Neuron (in vitro differentiated cells): ENCODE measurements around the gene SRPX.

Source experiments
- H2AFZ ChIP-seq: one replicate; pipeline ENCODE4 v1.6.1; 2013; ENCODE audit warnings: low read depth, mild to moderate bottlenecking, inconsistent platforms, low read length, moderate library complexity
- H3K27me3 ChIP-seq: one replicate; pipeline ENCODE4 v1.6.1; 2013; ENCODE audit warnings: low read length; ENCODE audit not compliant: insufficient read depth
- H3K36me3 ChIP-seq: one replicate; pipeline ENCODE4 v1.6.1; 2013; ENCODE audit warnings: low read length; ENCODE audit not compliant: insufficient read depth
- H3K4me1 ChIP-seq: one replicate; pipeline ENCODE4 v1.6.1; 2013; ENCODE audit warnings: low read length; ENCODE audit not compliant: insufficient read depth
- H3K4me3 ChIP-seq: 2 replicates; pipeline ENCODE4 v1.5.1; 2013; ENCODE audit warnings: mild to moderate bottlenecking, low read length, moderate library complexity
- H3K9me3 ChIP-seq: one replicate; pipeline ENCODE4 v1.6.1; 2013; ENCODE audit warnings: low read length

The SRPX gene

DNA sequence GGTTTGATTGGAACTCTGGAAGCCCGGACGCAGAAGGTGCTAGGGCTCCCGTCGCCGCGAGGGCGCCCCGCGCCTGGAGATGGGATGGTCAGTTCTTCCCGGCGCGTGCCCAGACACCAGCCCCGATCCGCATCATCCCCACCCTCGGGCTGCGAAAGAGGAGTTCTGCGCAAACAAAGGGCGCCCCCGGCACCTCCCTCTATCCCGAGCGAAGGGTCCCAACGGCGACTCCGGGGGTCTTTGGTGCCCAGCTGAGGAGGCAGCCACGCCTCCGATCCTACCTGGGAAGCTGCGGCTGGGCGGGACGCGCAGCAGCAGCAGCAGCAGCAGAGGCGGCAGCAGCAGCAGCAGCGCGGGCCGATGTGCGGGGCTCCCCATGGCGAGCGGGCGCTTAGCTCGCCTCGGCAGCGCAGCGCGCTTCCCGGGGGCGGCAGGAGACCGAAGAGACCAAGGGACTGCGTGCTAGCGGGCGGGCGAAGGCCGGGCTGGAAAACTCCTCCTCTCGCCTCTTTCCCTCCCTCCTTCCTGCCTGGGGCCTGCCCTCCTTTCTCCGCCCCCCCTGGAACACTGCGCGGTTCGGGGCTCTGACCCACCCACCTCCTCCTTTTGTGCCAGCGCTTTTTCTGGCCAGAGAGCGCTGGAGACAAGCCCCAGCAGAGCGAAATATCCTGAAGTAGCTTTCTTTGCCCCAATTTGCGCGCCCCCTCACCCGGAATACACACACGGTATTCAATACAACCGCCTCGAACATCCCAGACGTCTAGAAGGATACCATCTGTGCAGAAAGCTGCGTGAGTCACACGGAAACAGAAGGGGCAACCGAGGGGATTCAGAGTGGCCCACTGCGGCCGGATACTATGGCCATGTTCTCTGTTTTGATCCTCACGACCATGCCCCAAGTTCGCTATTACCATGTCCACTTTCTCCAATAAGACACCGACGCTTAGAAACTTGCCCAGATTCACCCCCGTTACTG lies at the start of gene SRPX:
Gene SRPX, minus strand, starts transcription at position 457 of the 976 bp plus-strand sequence. Its CDS starts 79 bp downstream, at position 378.
- Histone ChIP-seq H3K9me3 (no peaks in the 10 kb centered on the region), H3K36me3 (no peaks in the 10 kb centered on the region), H3K27me3 (peaks cover 21% of the 10 kb centered on the region), H3K4me3 (peak within 1 kb of the TSS; percentile 47), H2AFZ (peak within 1 kb of the TSS; percentile 73), H3K4me1 (peaks cover 6% of the 10 kb centered on the region)

DNA sequence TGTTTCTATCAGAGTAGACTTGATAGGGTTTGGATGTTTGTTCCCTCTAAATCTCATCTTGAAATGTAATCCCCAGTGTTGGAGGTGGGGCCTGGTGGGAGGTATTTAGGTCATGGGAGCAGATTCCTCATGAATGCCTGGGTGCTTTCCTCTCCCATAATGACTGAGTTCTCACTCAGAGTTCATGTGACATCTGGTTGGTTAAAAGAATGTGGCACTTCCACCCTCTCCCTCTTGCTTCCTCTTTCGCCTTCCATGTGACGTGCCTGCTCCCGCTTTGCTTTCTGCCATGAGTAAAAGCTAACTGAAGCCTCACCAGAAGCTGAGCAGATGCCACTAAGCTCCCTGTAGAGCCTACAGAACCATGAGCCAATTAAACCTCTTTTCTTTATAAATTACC lies 47.3 kb upstream of the SRPX start:
- Histone ChIP-seq H3K36me3 (no peaks in the 10 kb centered on the region), H3K4me1 (no peaks in the 10 kb centered on the region), H3K4me3 (no peak overlapping the region), H3K27me3 (no peaks in the 10 kb centered on the region), H3K9me3 (no peaks in the 10 kb centered on the region), H2AFZ (no peak overlapping the region)

- H3K4me3 ChIP-seq: no peak overlapping the region
- H3K27me3 ChIP-seq: no peaks in the 10 kb centered on the region
- no peaks in the 10 kb centered on the region for H3K4me1 ChIP-seq
- H3K9me3 ChIP-seq: no peaks in the 10 kb centered on the region
- H2AFZ ChIP-seq: no peak overlapping the region
- no peaks in the 10 kb centered on the region for H3K36me3 ChIP-seq
These were observed 42.3 kb upstream of the SRPX start for GRCh38 chrX:38262715-38263620.

- Histone ChIP-seq H3K4me1 (no peaks in the 10 kb centered on the region), H2AFZ (no peak overlapping the region), H3K36me3 (no peaks in the 10 kb centered on the region), H3K4me3 (no peak overlapping the region), H3K9me3 (no peaks in the 10 kb centered on the region), H3K27me3 (peaks cover 2% of the 10 kb centered on the region)
These were observed 39.6 kb upstream of the SRPX start for GRCh38 chrX:38260231-38260630.

DNA sequence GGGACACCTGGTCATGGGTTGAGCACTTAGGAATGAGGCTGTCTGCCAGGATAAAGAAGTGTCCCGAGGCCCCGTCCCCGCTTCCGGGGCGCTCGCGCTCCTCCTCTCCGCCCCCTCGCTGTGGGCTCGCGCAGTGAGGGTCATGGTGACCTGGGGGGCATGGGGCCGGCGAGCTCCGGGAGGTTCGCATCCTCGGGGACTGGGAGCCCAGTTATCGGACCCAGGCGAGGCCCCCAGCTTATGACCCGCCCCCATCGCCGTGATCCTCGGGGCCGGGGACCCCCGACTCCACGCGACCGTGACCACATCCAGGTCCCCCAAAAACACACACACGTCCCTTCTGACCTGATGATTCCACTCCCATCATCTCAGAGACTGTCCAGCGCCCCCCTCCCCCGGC lies 35.3 kb upstream of the SRPX start:
- Histone ChIP-seq H3K4me1 (no peaks in the 10 kb centered on the region), H3K9me3 (no peaks in the 10 kb centered on the region), H3K4me3 (no peak overlapping the region), H2AFZ (no peak overlapping the region), H3K27me3 (peaks cover 2% of the 10 kb centered on the region), H3K36me3 (no peaks in the 10 kb centered on the region)

DNA sequence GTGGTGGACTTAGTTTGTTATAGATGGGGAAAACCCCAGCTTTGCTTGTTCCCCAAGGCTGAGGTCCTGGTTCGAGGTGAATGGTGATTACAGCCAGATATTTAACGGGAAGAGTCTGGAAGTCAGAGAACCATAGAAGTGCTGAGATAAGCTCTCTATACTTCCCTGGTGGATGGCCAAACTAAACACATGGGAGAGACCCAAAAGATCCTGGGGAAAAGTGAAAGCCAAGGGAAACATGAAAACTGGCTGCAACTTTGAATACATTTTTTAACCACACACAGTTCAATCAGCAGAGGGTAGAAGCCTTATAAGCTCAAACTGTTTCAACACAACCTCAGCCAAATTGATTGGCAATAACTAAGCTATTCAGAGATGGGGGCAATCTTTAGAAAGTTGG lies 29.3 kb upstream of the SRPX start:
- no peaks in the 10 kb centered on the region for H3K9me3 ChIP-seq
- H3K4me1 ChIP-seq: no peaks in the 10 kb centered on the region
- no peak overlapping the region for H2AFZ ChIP-seq
- H3K27me3 ChIP-seq: peaks cover 2% of the 10 kb centered on the region
- no peak overlapping the region for H3K4me3 ChIP-seq
- H3K36me3 ChIP-seq: no peaks in the 10 kb centered on the region

DNA sequence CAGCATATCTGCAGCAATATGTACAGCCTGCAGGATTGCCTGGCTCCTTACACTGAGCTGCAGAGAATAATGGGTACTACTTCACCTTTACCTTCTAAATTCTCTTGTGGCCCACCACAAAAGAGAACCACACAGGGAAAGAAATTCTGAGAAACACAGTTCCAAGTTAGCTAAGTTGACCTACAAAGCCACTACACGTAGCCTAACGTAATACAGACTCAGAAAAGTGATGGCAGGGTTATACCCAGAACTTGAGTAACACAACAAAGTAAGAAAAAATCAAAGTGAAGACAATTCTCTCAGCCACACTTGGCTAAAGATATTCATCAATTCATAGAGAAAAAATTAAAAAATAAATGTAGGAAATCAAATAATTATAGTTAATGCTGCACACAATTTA lies 26.4 kb upstream of the SRPX start:
- Histone ChIP-seq H3K36me3 (no peaks in the 10 kb centered on the region), H3K4me3 (no peak overlapping the region), H2AFZ (no peak overlapping the region), H3K27me3 (peaks cover 2% of the 10 kb centered on the region), H3K4me1 (no peaks in the 10 kb centered on the region), H3K9me3 (no peaks in the 10 kb centered on the region)

DNA sequence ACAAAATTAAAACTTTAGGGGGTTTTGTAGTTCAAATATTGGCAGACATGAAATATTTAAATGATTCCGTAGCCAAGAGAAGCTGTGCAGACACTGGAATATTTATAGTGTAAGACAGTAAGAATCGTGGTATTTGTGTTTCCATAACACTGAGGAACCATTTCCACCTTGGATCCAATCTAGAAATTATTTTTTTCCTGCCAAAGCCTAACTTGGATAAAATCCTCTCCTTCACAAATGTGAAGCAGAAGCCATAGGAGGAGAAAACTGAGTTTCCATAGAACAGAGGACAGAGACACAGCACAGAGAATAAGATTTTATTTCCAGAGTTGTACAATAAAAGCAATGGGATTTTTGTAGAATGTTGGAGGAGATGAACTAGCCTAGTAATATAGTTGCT lies 19.9 kb upstream of the SRPX start:
- no peak overlapping the region for H2AFZ ChIP-seq
- peaks cover 3% of the 10 kb centered on the region for H3K27me3 ChIP-seq
- no peaks in the 10 kb centered on the region for H3K4me1 ChIP-seq
- no peaks in the 10 kb centered on the region for H3K36me3 ChIP-seq
- no peak overlapping the region for H3K4me3 ChIP-seq
- no peaks in the 10 kb centered on the region for H3K9me3 ChIP-seq

GRCh38 chrX:38236901-38237615 lies 16.4 kb upstream of the SRPX start:
- peaks cover 3% of the 10 kb centered on the region for H3K27me3 ChIP-seq
- no peak overlapping the region for H2AFZ ChIP-seq
- H3K4me1 ChIP-seq: no peaks in the 10 kb centered on the region
- H3K9me3 ChIP-seq: no peaks in the 10 kb centered on the region
- H3K36me3 ChIP-seq: no peaks in the 10 kb centered on the region
- H3K4me3 ChIP-seq: no peak overlapping the region

- Histone ChIP-seq H2AFZ (no peak overlapping the region), H3K9me3 (no peaks in the 10 kb centered on the region), H3K4me1 (no peaks in the 10 kb centered on the region), H3K27me3 (peaks cover under 1% of the 10 kb centered on the region), H3K4me3 (no peak overlapping the region), H3K36me3 (no peaks in the 10 kb centered on the region)
These were observed 13.4 kb upstream of the SRPX start for GRCh38 chrX:38233891-38234667.

GRCh38 chrX:38232079-38232686 lies 11.5 kb upstream of the SRPX start:
- H3K27me3 ChIP-seq: peaks cover 4% of the 10 kb centered on the region

DNA sequence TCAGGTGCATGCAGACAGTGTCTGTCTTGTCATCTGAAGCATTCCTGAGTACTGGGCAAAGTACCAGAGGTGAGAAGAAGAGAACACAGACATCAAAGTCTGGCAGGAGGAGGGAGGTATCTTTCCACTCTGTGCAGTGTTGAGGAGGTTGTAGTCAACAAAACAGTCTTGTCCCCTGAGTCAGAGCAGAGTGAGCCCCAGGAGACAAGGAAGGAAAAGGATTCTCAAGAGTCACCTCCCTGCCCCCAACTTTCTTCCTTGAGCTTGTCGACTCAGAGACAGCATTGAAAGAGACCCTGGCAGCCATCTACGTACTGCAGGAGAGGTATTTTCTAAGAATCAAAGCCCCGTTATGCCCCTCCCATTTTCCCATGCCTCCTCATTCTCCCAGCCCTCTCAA lies 4.4 kb upstream of the SRPX start:
- peaks cover 2% of the 10 kb centered on the region for H3K4me1 ChIP-seq
- H3K27me3 ChIP-seq: peaks cover 19% of the 10 kb centered on the region
- H3K9me3 ChIP-seq: no peaks in the 10 kb centered on the region
- H3K4me3 ChIP-seq: no peak overlapping the region
- H3K36me3 ChIP-seq: no peaks in the 10 kb centered on the region
- no peak overlapping the region for H2AFZ ChIP-seq

More at GRCh38 chrX:38232079-38232686, 11.5 kb upstream of the SRPX start:
- no peaks in the 10 kb centered on the region for H3K36me3 ChIP-seq
- no peaks in the 10 kb centered on the region for H3K4me1 ChIP-seq
- H3K4me3 ChIP-seq: no peak overlapping the region
- H2AFZ ChIP-seq: no peak overlapping the region
- H3K9me3 ChIP-seq: no peaks in the 10 kb centered on the region
